Trophoblast cell (in vitro differentiated cells and primary cell): ENCODE results near the gene USP17L11.
"Not testable (repeated sequence)": the region's sequence is repeated elsewhere in the genome, so short reads cannot be mapped to it uniquely, and the experiment has no call there.

Experiments used
- DNase-seq, 2 donors: peaks; one replicate each; pipeline ENCODE4 v3.0.0-alpha.2; 2016
- H2AFZ ChIP-seq: 2 replicates; pipeline ENCODE4 v1.6.1; 2013; ENCODE audit warnings: low read length, moderate library complexity, mild to moderate bottlenecking; ENCODE audit not compliant: insufficient read depth, poor library complexity
- H2AK5ac ChIP-seq: 2 replicates; pipeline ENCODE4 v1.6.1; 2013; ENCODE audit warnings: mild to moderate bottlenecking, low read length
- H2BK120ac ChIP-seq: 2 replicates; pipeline ENCODE4 v1.6.1; 2013; ENCODE audit warnings: low read length, mild to moderate bottlenecking, moderate library complexity; ENCODE audit not compliant: insufficient read depth, poor library complexity
- H2BK12ac ChIP-seq: 2 replicates; pipeline ENCODE4 v1.6.1; 2013; ENCODE audit warnings: mild to moderate bottlenecking, low read length, moderate library complexity
- H2BK5ac ChIP-seq: 2 replicates; pipeline ENCODE4 v1.6.1; 2013; ENCODE audit warnings: low read length, low read depth, moderate library complexity, mild to moderate bottlenecking; ENCODE audit not compliant: poor library complexity
- H3K14ac ChIP-seq: 2 replicates; pipeline ENCODE4 v1.6.1; 2013; ENCODE audit warnings: mild to moderate bottlenecking, low read length
- H3K18ac ChIP-seq: 2 replicates; pipeline ENCODE4 v1.6.1; 2013; ENCODE audit warnings: mild to moderate bottlenecking, low read length
- H3K23ac ChIP-seq: 2 replicates; pipeline ENCODE4 v1.6.1; 2013; ENCODE audit warnings: low read length
- H3K27ac ChIP-seq: 2 replicates; pipeline ENCODE4 v1.5.1; 2013; ENCODE audit warnings: low read depth, mild to moderate bottlenecking, inconsistent platforms, low read length, moderate library complexity
- H3K27me3 ChIP-seq: 2 replicates; pipeline ENCODE4 v1.6.1; 2013; ENCODE audit warnings: inconsistent platforms, mild to moderate bottlenecking, low read length, moderate library complexity; ENCODE audit not compliant: insufficient read depth
- H3K36me3 ChIP-seq, 2 experiments: 1 replicate in 1 of 2; 2 replicates in 1 of 2; pipeline ENCODE4 v1.6.1; 2013; ENCODE audit warnings: low read length in 2 of 2, mild to moderate bottlenecking in 2 of 2, moderate library complexity in 1 of 2; ENCODE audit not compliant: insufficient read depth in 2 of 2, control insufficient read depth in 1 of 2
- H3K4ac ChIP-seq: 2 replicates; pipeline ENCODE4 v1.6.1; 2013; ENCODE audit warnings: low read depth, mild to moderate bottlenecking, low read length, moderate library complexity
- H3K4me1 ChIP-seq, 2 experiments: 1 replicate in 1 of 2; 2 replicates in 1 of 2; pipeline ENCODE4 v1.6.1; 2013; ENCODE audit warnings: low read length in 2 of 2, mild to moderate bottlenecking in 2 of 2, moderate library complexity in 1 of 2; ENCODE audit not compliant: insufficient read depth in 2 of 2, control insufficient read depth in 1 of 2
- H3K4me2 ChIP-seq: 2 replicates; pipeline ENCODE4 v1.6.1; 2013; ENCODE audit warnings: inconsistent platforms, mild to moderate bottlenecking, low read length, moderate library complexity
- H3K4me3 ChIP-seq: 2 replicates; pipeline ENCODE4 v1.5.1; 2013; ENCODE audit warnings: mild to moderate bottlenecking, low read depth, low read length, inconsistent platforms
- H3K79me1 ChIP-seq: one replicate; pipeline ENCODE4 v1.6.1; 2013; ENCODE audit warnings: low read length
- H3K79me2 ChIP-seq: 2 replicates; pipeline ENCODE4 v1.6.1; 2013; ENCODE audit warnings: low read length, mild to moderate bottlenecking; ENCODE audit not compliant: control insufficient read depth, insufficient read depth, poor library complexity
- H3K9ac ChIP-seq: 2 replicates; pipeline ENCODE4 v1.6.1; 2013; ENCODE audit warnings: mild to moderate bottlenecking, low read length
- H3K9me3 ChIP-seq: 2 replicates; pipeline ENCODE4 v1.6.1; 2013; ENCODE audit warnings: low read depth, mild to moderate bottlenecking, control low read depth, inconsistent platforms, low read length; ENCODE audit not compliant: insufficient read depth
- H4K12ac ChIP-seq: 2 replicates; pipeline ENCODE4 v1.6.1; 2013; ENCODE audit warnings: low read depth, mild to moderate bottlenecking, low read length, moderate library complexity
- H4K8ac ChIP-seq: 2 replicates; pipeline ENCODE4 v1.6.1; 2013; ENCODE audit warnings: low read depth, mild to moderate bottlenecking, low read length, moderate library complexity
- H4K91ac ChIP-seq: one replicate; pipeline ENCODE4 v1.6.1; 2013; ENCODE audit warnings: low read depth, mild to moderate bottlenecking, low read length, moderate library complexity
- WGBS: extraction: QIAGEN DNeasy Blood & Tissue Kit; methylation state at CpG from one replicate; pipeline ENCODE4 v1.1.7; 2013; ENCODE audit warnings: missing lambda C conversion rate; ENCODE audit not compliant: insufficient read length, insufficient coverage; ENCODE audit errors: extremely low coverage; 5-methylcytosine and 5-hydroxymethylcytosine counted together

Gene USP17L11

DNA sequence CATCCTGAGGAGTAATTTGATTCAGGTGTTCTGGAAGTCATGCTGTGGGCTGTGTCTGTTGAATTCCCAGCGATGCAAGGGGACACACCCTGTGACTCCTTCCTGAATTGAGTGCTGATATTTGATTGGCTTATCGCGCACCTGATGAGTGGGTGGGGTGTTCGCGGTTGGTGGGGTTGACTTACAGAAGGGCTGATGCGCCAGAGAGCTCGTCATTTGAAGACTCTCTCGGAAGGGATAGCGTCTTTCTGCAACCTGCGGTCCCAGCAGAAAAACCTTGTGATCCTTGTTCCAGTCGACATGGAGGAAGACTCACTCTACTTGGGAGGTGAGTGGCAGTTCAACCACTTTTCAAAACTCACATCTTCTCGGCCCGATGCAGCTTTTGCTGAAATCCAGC lies 37.9 kb downstream of the USP17L11 start, which contains the start of gene USP17L19:
Gene USP17L19, plus strand, starts transcription at position 301 of the 400 bp plus-strand sequence. Its CDS starts 0 bp downstream, at position 301.
- H3K23ac ChIP-seq, H3K14ac ChIP-seq, H2AFZ ChIP-seq, H4K91ac ChIP-seq, H3K18ac ChIP-seq, H3K79me1 ChIP-seq, H2BK120ac ChIP-seq, H3K36me3 ChIP-seq, H3K4ac ChIP-seq, H2BK5ac ChIP-seq, H3K4me1 ChIP-seq, H3K9ac ChIP-seq, DNase-seq, H3K4me2 ChIP-seq, H3K27me3 ChIP-seq, H3K27ac ChIP-seq, H3K4me3 ChIP-seq, H4K8ac ChIP-seq, H2BK12ac ChIP-seq, H3K79me2 ChIP-seq, H3K9me3 ChIP-seq, H2AK5ac ChIP-seq, H4K12ac ChIP-seq: not testable (repeated sequence)
- no CpG with 5 or more reads among the region's 13 CpGs for WGBS

DNA sequence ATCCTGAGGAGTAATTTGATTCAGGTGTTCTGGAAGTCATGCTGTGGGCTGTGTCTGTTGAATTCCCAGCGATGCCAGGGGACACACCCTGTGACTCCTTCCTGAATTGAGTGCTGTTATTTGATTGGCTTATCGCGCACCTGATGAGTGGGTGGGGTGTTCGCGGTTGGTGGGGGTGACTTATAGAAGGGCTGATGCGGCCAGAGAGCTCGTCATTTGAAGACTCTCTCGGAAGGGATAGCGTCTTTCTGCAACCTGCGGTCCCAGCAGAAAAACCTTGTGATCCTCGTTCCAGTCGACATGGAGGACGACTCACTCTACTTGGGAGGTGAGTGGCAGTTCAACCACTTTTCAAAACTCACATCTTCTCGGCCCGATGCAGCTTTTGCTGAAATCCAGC lies 42.6 kb downstream of the USP17L11 start, which contains the start of gene USP17L20:
Gene USP17L20, plus strand, starts transcription at position 301 of the 400 bp plus-strand sequence. Its CDS starts 0 bp downstream, at position 301.
- H3K23ac ChIP-seq, DNase-seq, H3K9me3 ChIP-seq, H3K9ac ChIP-seq, H3K27me3 ChIP-seq, H2AK5ac ChIP-seq, H2BK120ac ChIP-seq, H4K8ac ChIP-seq, H2AFZ ChIP-seq, H2BK12ac ChIP-seq, H3K18ac ChIP-seq, H3K4me1 ChIP-seq, H2BK5ac ChIP-seq, H3K27ac ChIP-seq, H3K14ac ChIP-seq, H3K4me2 ChIP-seq, H3K79me2 ChIP-seq, H3K4me3 ChIP-seq, H3K4ac ChIP-seq, H3K36me3 ChIP-seq, H4K91ac ChIP-seq, H3K79me1 ChIP-seq, H4K12ac ChIP-seq: not testable (repeated sequence)
- WGBS, result no CpG with 5 or more reads among the region's 15 CpGs

DNA sequence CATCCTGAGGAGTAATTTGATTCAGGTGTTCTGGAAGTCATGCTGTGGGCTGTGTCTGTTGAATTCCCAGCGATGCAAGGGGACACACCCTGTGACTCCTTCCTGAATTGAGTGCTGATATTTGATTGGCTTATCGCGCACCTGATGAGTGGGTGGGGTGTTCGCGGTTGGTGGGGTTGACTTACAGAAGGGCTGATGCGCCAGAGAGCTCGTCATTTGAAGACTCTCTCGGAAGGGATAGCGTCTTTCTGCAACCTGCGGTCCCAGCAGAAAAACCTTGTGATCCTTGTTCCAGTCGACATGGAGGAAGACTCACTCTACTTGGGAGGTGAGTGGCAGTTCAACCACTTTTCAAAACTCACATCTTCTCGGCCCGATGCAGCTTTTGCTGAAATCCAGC lies 47.4 kb downstream of the USP17L11 start, which contains the start of gene USP17L21:
Gene USP17L21, plus strand, starts transcription at position 301 of the 400 bp plus-strand sequence. Its CDS starts 0 bp downstream, at position 301.
- not testable (repeated sequence) for H3K79me1 ChIP-seq, H3K4me1 ChIP-seq, H3K18ac ChIP-seq, H2BK5ac ChIP-seq, H3K79me2 ChIP-seq, H3K4me3 ChIP-seq, H3K27me3 ChIP-seq, H3K14ac ChIP-seq, H4K91ac ChIP-seq, H2AFZ ChIP-seq, H3K9ac ChIP-seq, H2BK120ac ChIP-seq, H3K23ac ChIP-seq, H2AK5ac ChIP-seq, H4K8ac ChIP-seq, H2BK12ac ChIP-seq, H3K27ac ChIP-seq, H3K4ac ChIP-seq, H3K36me3 ChIP-seq, H3K9me3 ChIP-seq, H4K12ac ChIP-seq, DNase-seq, H3K4me2 ChIP-seq
- no CpG with 5 or more reads among the region's 13 CpGs for WGBS
